GM12864 (cell line): ENCODE results near the gene GRID1.

Experiments used
- DNase-seq: peaks from one replicate; pipeline ENCODE4 v3.0.0-alpha.2; 2011; ENCODE audit warnings: low read depth
- H3K4me3 ChIP-seq: 2 replicates; pipeline ENCODE4 v1.5.1; 2011; ENCODE audit warnings: mild to moderate bottlenecking, low read depth, low read length, control low read depth
- TF ChIP-seq, protein P1 (sequence below): IDR thresholded peaks from 2 replicates; pipeline ENCODE4 v1.5.1; 2011; ENCODE audit warnings: low read depth, mild to moderate bottlenecking, moderate library complexity, low read length, control low read depth, inconsistent platforms; ENCODE audit errors: missing control alignments

The GRID1 gene

DNA sequence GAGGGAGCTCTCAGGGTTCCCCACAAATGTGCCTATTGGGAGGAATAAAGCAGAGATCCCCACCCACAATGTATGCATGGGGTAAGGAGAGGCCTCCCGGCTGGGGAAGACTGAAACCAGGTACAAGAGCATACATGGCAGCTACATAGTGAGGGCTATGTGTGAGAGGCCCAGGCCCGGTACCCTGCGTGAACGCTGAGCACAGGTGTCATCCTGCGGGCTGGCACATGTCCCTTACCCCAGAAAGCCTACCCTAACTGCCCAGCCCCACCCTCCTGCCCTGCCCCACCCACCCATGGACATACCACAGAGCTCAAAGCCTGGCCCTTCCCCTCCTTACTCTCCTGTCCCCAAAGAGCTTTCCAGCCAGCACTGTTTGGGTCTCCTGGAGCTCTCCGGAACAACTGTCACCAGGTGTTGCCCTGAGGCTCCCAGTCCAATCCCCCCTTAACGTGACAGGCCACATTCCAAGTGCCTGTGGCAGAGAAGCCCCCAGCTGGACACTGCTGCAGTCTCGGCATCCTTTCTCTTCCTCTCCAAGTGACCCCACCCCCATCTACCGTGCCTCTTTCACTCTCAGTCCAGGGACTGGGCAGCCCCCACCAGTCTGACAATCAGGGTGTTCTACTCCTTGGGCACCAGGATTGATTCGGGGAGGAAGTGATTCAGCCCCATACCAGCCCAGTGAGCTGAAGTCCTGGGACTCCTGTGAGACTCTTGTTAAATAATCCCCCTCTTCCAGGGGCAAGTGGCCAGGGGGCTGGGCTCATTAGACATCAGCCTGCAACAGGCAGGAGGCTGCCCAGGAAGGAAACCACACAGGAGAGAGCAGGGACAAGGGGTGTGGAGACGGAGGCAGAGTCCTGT lies 19.6 kb downstream of the GRID1 start:
- DNase-seq = no peak
- TF ChIP-seq, protein P1, sequence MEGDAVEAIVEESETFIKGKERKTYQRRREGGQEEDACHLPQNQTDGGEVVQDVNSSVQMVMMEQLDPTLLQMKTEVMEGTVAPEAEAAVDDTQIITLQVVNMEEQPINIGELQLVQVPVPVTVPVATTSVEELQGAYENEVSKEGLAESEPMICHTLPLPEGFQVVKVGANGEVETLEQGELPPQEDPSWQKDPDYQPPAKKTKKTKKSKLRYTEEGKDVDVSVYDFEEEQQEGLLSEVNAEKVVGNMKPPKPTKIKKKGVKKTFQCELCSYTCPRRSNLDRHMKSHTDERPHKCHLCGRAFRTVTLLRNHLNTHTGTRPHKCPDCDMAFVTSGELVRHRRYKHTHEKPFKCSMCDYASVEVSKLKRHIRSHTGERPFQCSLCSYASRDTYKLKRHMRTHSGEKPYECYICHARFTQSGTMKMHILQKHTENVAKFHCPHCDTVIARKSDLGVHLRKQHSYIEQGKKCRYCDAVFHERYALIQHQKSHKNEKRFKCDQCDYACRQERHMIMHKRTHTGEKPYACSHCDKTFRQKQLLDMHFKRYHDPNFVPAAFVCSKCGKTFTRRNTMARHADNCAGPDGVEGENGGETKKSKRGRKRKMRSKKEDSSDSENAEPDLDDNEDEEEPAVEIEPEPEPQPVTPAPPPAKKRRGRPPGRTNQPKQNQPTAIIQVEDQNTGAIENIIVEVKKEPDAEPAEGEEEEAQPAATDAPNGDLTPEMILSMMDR = no peak
- no peak overlapping the region for H3K4me3 ChIP-seq

DNA sequence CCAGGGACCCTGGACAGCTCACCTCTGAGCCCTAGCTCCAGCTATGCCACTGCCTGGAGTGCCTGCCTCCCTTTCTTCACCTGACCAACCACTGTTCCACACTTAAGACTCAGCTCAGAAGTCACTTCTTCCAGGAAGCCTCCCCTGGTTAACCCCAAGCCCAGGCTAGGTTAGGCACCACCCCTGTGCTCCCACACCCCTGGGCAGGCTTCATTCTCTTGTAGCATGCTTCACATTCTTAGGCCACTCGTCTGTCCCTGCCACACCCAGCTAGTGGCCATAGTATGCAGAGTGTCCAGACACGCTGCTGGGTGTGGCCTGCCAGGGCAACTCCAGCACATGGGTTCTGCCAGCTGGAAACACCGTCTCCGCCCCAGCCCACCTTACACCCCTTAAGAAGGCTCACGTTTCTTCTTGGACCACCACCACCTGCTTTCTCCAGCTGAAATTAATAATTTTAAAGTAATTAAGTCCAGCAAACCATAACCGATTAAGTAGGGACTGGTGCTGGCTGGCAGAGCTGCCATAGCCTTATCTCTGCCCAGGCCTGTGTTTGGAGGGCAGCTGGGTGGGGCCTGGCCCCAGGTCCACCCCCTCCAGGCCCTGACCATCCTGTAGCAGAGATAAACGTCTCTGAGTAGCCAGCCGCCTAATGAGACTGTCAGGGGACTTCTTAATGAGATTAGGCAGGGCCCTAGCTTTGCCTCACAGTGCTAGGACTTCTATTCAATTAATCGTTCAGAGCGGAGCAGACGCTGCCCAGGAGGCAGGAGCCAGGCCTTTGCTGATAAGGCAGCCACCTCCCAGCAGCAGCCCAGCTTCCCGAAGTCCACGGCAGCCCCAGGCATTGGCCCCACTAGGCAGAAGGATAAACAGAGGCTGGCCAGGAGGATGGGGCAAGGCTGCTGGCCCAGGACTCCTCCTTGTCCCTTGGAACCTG lies 20.5 kb downstream of the GRID1 start:
- TF ChIP-seq, protein P1 = no peak
- no peak overlapping the region for H3K4me3 ChIP-seq
- no peak for DNase-seq

DNA sequence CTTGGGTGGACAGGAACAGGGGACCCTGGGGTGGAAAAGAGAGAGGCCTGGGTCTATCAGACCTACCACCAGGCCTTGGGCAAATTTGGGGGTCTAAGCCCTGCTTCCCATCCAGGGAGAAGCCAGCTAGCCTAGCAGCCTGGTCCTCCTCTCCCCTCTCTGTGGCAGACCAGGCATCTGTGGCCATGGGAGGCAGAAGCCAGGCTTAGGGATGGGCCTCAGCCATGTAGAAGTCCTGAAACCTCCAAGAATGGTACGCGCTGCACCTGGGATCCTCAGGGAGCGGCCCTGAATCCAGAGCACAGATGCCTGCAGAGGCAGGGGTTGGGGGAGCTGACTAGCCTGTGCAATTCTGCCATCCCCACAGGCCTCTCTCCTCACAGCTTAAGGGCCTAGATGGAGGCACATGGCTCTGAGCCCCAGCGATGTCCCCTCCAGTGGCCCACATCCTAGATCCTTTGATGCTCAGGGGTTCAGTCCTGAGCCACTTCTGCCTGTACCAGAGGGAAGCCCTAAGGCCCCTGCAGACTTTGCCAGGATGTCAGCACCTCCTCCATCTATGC lies 21.2 kb downstream of the GRID1 start:
- TF ChIP-seq, protein P1 = no peak
- H3K4me3 ChIP-seq = no peak overlapping the region
- DNase-seq = no peak

DNA sequence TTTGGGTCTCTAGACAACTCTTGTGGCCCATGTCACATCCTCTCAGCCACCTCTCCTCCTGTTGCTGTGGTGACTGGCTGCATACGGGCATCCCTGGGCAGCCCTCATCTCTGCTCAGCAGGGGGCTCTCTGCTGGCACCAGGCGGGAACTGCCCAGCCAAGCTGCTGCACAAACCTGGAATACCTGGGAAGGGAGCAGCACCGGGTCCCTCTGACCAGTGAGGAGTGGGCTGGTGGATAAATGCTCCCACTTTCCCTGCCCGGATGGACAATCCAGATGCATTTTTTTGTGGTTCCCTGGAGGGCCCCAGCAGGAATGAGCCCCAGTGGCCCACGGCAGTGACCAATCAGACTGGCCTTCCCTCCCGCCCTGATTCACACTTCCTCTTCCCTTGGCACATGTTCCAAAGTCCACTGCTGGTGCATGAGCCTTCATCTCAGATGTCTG lies 21.9 kb downstream of the GRID1 start:
- TF ChIP-seq, protein P1 = no peak
- no peak for DNase-seq
- no peak overlapping the region for H3K4me3 ChIP-seq

DNA sequence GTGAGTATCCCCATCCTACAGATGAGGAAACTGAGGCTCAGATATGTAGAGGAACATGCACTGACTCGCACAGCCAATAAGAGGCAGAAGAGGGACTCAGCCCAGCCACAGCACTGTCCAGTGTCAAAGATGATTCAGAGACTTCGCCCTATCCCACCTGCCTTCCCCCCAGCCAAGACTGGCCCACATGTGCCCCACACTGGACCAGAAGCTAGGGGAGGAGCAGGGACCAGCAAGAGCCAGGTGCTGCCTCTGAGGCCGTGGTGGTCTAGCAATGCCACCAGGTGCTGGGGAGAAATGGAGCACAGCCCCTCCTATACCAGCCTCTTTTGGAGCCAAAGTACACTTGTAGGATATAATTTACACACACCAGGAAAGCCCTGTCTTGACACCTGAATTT lies 22.3 kb downstream of the GRID1 start:
- no peak for DNase-seq
- TF ChIP-seq, protein P1 = no peak

DNA sequence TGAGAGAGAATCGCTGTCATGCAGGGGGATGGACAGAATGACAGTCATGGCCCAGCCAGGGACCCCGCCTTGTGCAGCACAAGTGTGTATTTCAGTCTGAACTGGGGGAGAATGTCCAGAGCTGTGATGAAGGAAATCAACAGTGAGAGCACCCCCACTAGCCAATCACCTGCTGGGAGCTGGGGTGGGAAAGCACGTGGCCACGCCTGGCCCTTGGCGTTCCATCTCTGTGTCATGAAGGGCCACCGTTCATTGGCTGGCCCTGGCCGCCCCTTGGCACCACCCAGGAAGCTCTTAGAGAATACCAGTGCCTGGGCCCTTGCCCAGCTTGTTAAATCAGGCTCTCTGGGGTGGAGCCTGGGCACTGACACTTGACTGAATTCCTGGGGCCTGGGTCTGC lies 22.8 kb downstream of the GRID1 start:
- TF ChIP-seq, protein P1 = no peak
- H3K4me3 ChIP-seq = no peak overlapping the region

More for the DNA sequence above, 22.3 kb downstream of the GRID1 start:
- H3K4me3 ChIP-seq = no peak overlapping the region

More for the DNA sequence above, 22.8 kb downstream of the GRID1 start:
- DNase-seq = no peak
